ENCODE measurements around the gene CIP2A. TPM values are rescaled to one million over a fixed set of nuclear protein-coding genes. Genes with fewer than 3 reads are reported as not detected.

Gene CIP2A
- total and polyA plus RNA-seq, 2 experiments from 2014 or later: 10.5 to 13.9 TPM

DNA sequence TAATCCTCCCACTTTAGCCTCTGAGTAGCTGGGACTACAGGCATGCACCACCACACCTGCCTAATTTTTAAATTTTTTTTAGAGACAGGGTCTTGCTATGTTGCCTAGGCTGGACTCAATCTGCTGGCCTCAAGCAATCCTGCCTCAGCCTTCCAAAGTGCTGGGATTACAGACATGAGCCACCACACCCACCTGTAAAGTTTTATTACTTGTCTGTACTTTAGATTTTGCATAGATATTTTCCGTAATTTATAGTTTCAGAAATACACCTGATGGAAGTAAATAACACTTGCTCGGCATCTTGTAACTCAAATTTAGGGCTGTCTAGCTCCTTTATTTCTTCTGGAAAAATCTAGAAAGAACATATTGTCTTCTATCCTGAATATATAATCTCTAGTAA lies 6.1 kb upstream of the CIP2A start:
- Histone ChIP-seq H3F3A (ENCODE audit: insufficient read depth) (no peaks in the 10 kb centered on the region), H3K27me3 (replicated peaks; ENCODE audit: insufficient read depth) (no peaks in the 10 kb centered on the region), H3K9ac (no peak overlapping the region), H3K4me2 (ENCODE audit: unreplicated experiment) (no peak overlapping the region), H3K9me2 (ENCODE audit: insufficient read depth) (no peaks in the 10 kb centered on the region), H4K20me1 (ENCODE audit: insufficient read depth) (no peaks in the 10 kb centered on the region), H3K9me3 (ENCODE audit: low read depth) (no peaks in the 10 kb centered on the region), H3K4me3 (no peak overlapping the region), H2AFZ (no peak overlapping the region), H3K79me2 (ENCODE audit: insufficient read depth) (no peaks in the 10 kb centered on the region), H3K4me1 (ENCODE audit: insufficient read depth) (0 out of 2 replicates have a peak, but pooled peaks cover 5% of the 10 kb centered on the region), H3K36me3 (ENCODE audit: low read depth) (no peaks in the 10 kb centered on the region), H3K27ac (no peak overlapping the region)
- WGBS, 2 experiments (ENCODE audit: low coverage in 1 of 2, low lambda C conversion rate in 2 of 2, missing lambda C conversion rate in 2 of 2): 95% methylated on average over 2 of the region's 2 CpGs
- in situ Hi-C loops (cut with MboI): no loop called here
- no peak for DNase-seq
- TF ChIP-seq EZH2phosphoT487 (IDR thresholded peaks at IDR 0.05; ENCODE audit: insufficient read depth, low read depth): no peak

DNA sequence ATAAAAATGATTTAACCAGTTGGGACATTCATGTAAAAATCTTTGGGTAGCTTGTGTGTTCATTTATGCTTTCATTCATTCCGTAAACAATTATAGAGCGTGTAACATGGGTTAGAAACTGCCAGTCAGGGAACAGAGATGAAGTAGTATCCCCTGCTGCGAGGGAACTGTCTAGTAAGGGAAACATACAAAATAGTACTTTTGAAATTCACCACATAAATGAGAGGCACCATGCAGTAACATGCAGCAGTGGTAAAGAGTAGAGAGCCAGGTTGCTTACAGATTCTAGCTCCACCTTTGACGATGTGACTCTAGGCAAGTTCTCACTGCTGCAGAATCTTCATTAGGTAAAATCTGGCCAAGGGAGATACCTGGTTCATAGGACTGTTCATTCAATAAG lies 1.2 kb upstream of the CIP2A start:
- Histone ChIP-seq H3K4me1 (ENCODE audit: insufficient read depth) (peaks cover 22% of the 10 kb centered on the region; the same call in 1 of the 2 replicates), H3K9ac (peak overlapping the region; percentile 94), H3K4me2 (ENCODE audit: unreplicated experiment) (peak overlapping the region; percentile 97), H3K79me2 (ENCODE audit: insufficient read depth) (peaks cover 37% of the 10 kb centered on the region), H3K27me3 (replicated peaks; ENCODE audit: insufficient read depth) (no peaks in the 10 kb centered on the region), H3K27ac (peak overlapping the region; percentile 91), H3K36me3 (ENCODE audit: low read depth) (no peaks in the 10 kb centered on the region), H2AFZ (peak overlapping the region; percentile 99), H4K20me1 (ENCODE audit: insufficient read depth) (no peaks in the 10 kb centered on the region), H3K9me3 (ENCODE audit: low read depth) (no peaks in the 10 kb centered on the region), H3F3A (ENCODE audit: insufficient read depth) (peaks cover 7% of the 10 kb centered on the region; the same call in 1 of the 2 replicates), H3K4me3 (peak overlapping the region; percentile 98), H3K9me2 (ENCODE audit: insufficient read depth) (no peaks in the 10 kb centered on the region)
- DNase-seq: peak; percentile 14
- WGBS, 2 experiments (ENCODE audit: low coverage in 1 of 2, low lambda C conversion rate in 2 of 2, missing lambda C conversion rate in 2 of 2): 25 to 31% methylated on average over 4 of the region's 4 CpGs
- TF ChIP-seq EZH2 (IDR thresholded peaks at IDR 0.05; ENCODE audit: insufficient read depth, poor library complexity, severe bottlenecking) (no peak), EZH2phosphoT487 (IDR thresholded peaks at IDR 0.05; ENCODE audit: insufficient read depth, low read depth) (no peak)
- in situ Hi-C loops (cut with MboI): no loop called here

DNA sequence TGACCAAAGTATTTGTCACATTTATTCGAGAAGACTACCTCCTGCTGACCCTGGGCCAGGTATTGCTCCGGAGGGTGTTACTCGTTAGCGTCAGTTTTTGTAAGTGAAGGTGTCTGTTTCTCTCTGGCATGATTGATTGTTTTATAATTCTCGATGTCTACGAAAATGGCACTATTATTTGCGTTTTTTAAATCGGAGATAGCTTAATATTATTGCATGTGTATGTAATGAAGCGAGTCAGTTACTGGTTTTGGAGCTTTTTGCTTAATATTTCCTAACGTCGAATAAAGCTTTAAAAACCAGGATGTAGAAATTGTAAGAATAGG lies 723 bp upstream of the CIP2A start:
- TF ChIP-seq EZH2 (IDR thresholded peaks at IDR 0.05; ENCODE audit: insufficient read depth, poor library complexity, severe bottlenecking) (no peak), EZH2phosphoT487 (IDR thresholded peaks at IDR 0.05; ENCODE audit: insufficient read depth, low read depth) (no peak)
- DNase-seq: no peak
- H3K9ac ChIP-seq: peak overlapping the region; percentile 94
- H3K4me2 ChIP-seq (ENCODE audit: unreplicated experiment): peak overlapping the region; percentile 97
- H3K9me3 ChIP-seq (ENCODE audit: low read depth): no peaks in the 10 kb centered on the region
- peaks cover 7% of the 10 kb centered on the region; the same call in 1 of the 2 replicates for H3F3A ChIP-seq (ENCODE audit: insufficient read depth)
- no peaks in the 10 kb centered on the region for H3K9me2 ChIP-seq (ENCODE audit: insufficient read depth)
- 3% methylated on average over 11 of the region's 11 CpGs for WGBS, 2 experiments (ENCODE audit: low coverage in 1 of 2, low lambda C conversion rate in 2 of 2, missing lambda C conversion rate in 2 of 2)
- H3K4me1 ChIP-seq (ENCODE audit: insufficient read depth): peaks cover 22% of the 10 kb centered on the region; the same call in 1 of the 2 replicates
- H3K27ac ChIP-seq: peak overlapping the region; percentile 91
- peak overlapping the region; percentile 99 for H2AFZ ChIP-seq
- no peaks in the 10 kb centered on the region for H3K36me3 ChIP-seq (ENCODE audit: low read depth)
- H3K4me3 ChIP-seq: peak overlapping the region; percentile 98
- no peaks in the 10 kb centered on the region for H4K20me1 ChIP-seq (ENCODE audit: insufficient read depth)
- H3K27me3 ChIP-seq (replicated peaks; ENCODE audit: insufficient read depth): no peaks in the 10 kb centered on the region
- in situ Hi-C loops (cut with MboI): no loop called here
- peaks cover 42% of the 10 kb centered on the region for H3K79me2 ChIP-seq (ENCODE audit: insufficient read depth)

DNA sequence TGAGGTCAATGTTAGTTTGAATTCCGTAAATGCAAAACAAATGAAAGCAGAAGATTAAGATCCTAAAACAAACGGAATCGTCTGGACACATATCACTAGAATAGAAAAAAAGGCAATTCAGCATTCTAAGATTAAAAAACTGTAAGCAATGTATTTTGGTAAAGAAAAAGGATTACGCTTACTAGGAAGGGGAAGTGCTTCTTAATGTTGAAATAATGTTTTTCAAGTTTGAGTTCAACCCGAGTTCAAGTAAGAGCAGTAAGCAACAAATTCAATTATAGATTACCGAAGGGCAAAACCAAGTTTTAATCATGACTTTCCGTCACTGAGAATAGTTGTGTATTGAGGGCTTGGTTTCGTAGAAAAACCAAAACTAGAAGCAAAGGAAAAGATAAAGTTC lies 637 bp downstream of the CIP2A start:
- Histone ChIP-seq H3K79me2 (ENCODE audit: insufficient read depth) (peaks cover 55% of the 10 kb centered on the region), H3K27me3 (replicated peaks; ENCODE audit: insufficient read depth) (no peaks in the 10 kb centered on the region), H4K20me1 (ENCODE audit: insufficient read depth) (no peaks in the 10 kb centered on the region), H3K4me2 (ENCODE audit: unreplicated experiment) (peak overlapping the region; percentile 97), H3K9ac (peak overlapping the region; percentile 94), H3K4me1 (ENCODE audit: insufficient read depth) (peaks cover 22% of the 10 kb centered on the region; the same call in 1 of the 2 replicates), H3K27ac (peak overlapping the region; percentile 91), H2AFZ (peak overlapping the region; percentile 99), H3K4me3 (peak overlapping the region; percentile 98), H3F3A (ENCODE audit: insufficient read depth) (peaks cover 7% of the 10 kb centered on the region; the same call in 1 of the 2 replicates), H3K9me2 (ENCODE audit: insufficient read depth) (no peaks in the 10 kb centered on the region), H3K9me3 (ENCODE audit: low read depth) (no peaks in the 10 kb centered on the region), H3K36me3 (ENCODE audit: low read depth) (no peaks in the 10 kb centered on the region)
- no peak for TF ChIP-seq EZH2phosphoT487 (IDR thresholded peaks at IDR 0.05; ENCODE audit: insufficient read depth, low read depth)
- TF ChIP-seq EZH2 (IDR thresholded peaks at IDR 0.05; ENCODE audit: insufficient read depth, poor library complexity, severe bottlenecking): no peak
- in situ Hi-C loops (cut with MboI): no loop called here
- 0 to 1% methylated on average over 8 of the region's 8 CpGs for WGBS, 2 experiments (ENCODE audit: low coverage in 1 of 2, low lambda C conversion rate in 2 of 2, missing lambda C conversion rate in 2 of 2)
- DNase-seq: peak; percentile 48

DNA sequence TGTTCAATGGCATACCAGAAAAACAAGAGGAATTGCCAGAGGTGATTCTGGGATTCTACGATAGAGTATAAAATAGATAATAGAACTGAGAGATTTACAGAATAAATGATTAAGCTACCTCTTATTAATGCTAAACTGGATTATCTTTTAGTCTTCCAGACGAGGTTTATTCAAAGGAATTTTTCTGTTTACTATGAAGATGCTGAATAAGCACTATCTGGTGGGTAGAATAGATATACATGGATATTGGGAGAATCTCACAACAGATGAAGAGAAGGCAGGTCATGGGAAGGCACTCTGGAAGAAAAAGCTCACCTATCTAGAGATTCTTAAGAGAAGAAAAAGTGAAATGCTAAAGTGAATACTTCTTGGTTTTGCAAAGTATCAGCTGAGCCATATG lies 11.2 kb downstream of the CIP2A start:
- no peak for DNase-seq
- H3K79me2 ChIP-seq (ENCODE audit: insufficient read depth): peaks cover 2% of the 10 kb centered on the region; the same call in 1 of the 2 replicates
- in situ Hi-C loops (cut with MboI): no loop called here
- H3K27ac ChIP-seq: no peak overlapping the region
- no peak overlapping the region for H3K4me2 ChIP-seq (ENCODE audit: unreplicated experiment)
- H3K36me3 ChIP-seq (ENCODE audit: low read depth): peaks cover 16% of the 10 kb centered on the region
- no peaks in the 10 kb centered on the region for H3K9me2 ChIP-seq (ENCODE audit: insufficient read depth)
- WGBS, 2 experiments (ENCODE audit: low coverage in 1 of 2, low lambda C conversion rate in 2 of 2, missing lambda C conversion rate in 2 of 2): 88 to 89% methylated on average over 2 of the region's 2 CpGs
- TF ChIP-seq EZH2phosphoT487 (IDR thresholded peaks at IDR 0.05; ENCODE audit: insufficient read depth, low read depth) (no peak), EZH2 (IDR thresholded peaks at IDR 0.05; ENCODE audit: insufficient read depth, poor library complexity, severe bottlenecking) (no peak)
- H3F3A ChIP-seq (ENCODE audit: insufficient read depth): no peaks in the 10 kb centered on the region
- no peaks in the 10 kb centered on the region for H3K27me3 ChIP-seq (replicated peaks; ENCODE audit: insufficient read depth)
- H3K4me1 ChIP-seq (ENCODE audit: insufficient read depth): peaks cover 7% of the 10 kb centered on the region; the same call in 1 of the 2 replicates
- H3K9me3 ChIP-seq (ENCODE audit: low read depth): no peaks in the 10 kb centered on the region
- H3K4me3 ChIP-seq: no peak overlapping the region
- no peaks in the 10 kb centered on the region for H4K20me1 ChIP-seq (ENCODE audit: insufficient read depth)
- no peak overlapping the region for H3K9ac ChIP-seq
- no peak overlapping the region for H2AFZ ChIP-seq
